ENCODE measurements around the gene STAC2.
"Not testable (repeated sequence)": the region's sequence is repeated elsewhere in the genome, so short reads cannot be mapped to it uniquely, and the experiment has no call there.

Gene STAC2

DNA sequence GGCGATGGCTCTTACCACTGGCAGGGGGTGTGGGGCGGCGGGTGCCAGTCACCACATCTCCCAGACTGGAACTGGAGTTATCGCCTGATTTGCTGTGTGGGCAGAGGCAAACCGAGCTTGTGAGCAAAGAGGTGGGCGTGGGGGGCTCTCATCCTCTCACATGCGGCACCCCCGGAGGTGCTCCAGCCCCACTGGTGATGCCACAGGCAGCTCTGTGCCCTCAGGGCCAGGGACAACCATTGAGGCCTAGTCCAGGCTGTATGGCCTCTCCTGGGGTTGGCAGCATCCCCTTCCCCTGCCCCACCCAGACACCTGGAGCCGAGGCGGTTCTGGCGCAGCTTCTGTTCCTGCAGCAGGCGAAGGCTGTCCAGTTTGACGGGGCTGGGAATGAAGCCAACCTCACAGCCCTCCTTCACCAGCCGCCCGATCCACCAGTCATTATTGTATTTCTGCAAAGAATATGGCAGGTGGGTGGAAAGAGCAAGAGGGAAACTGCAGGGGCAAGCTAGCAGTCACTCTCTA, 39.2 kb downstream of the STAC2 start:
- no peak for DNase-seq

DNA sequence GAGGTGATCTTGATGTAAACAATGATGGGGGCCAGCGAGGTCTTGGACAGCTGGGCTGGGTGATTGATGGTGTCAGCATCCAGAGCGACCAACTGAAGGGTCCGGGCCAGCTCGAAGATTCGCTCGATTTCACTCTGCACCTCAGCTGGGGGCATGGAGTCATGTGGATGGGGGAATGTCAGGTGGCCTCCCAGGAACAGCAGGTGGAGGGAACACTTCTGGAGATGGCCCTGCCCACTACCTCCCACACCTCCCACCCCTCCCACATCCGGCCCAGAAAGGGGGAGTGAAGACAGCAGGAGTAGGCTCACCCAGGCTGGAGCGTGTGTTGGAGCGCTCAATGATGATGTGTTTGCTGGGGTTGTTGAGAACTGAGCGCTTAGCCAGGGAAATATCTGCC, 42.0 kb downstream of the STAC2 start:
- no peak for DNase-seq

DNA sequence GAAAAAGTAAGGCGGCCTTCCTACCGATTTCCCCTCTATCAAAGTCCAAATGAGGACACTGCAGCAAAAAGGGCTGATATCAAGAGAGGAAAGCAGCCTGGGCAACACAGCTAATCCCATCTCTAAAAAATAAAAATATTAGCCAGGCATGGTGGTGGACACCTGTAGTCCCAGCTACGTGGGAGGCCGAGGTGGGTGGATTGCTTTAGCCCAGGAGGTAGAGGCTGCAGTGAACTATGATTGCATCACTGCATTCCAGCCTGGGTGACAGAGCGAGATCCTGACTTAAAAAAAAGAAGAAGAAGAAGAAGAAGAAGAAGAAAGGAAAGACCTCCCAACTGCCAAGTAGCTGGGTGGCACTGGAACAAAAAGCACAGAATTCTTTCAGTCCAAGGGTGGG, 42.7 kb downstream of the STAC2 start:
- DNase-seq, result no peak

DNA sequence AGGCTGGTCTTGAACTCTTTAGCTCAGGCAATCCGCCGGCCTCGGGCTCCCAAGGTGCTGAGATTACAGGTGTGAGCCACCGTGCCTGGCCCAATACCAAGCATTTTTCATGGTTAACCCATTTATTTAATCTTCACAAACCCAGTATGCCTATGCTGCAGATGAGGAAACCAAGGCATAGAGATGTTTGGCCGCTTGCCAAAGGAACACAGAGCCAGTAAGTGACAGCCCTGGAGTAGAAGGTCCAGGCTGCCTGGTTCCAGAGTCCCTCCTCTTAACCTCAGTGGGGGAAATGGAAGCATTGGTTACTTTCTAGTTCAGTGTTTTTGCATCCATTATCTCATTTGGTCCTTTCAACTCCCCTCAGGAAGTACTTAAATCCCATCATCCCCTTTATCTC, 44.4 kb downstream of the STAC2 start:
- DNase-seq, result no peak

DNA sequence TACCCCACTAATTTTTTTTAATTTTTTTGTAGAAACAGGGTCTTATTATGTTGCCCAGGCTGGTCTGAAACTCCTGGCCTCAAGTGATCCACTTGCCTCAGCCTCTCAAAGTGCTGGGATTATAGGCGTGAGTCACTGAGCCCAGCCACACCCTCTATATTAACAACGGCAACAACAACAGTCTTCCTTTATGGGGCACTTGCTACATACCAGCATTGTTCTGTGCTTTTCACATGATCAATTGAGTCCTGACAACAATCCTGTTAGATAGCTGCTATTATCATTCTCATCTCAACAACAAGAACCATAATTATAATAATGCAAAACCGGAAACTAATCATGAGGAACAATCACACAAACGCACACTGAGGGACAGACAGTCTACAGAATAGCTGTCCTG, 47.2 kb downstream of the STAC2 start:
- no peak for DNase-seq

DNA sequence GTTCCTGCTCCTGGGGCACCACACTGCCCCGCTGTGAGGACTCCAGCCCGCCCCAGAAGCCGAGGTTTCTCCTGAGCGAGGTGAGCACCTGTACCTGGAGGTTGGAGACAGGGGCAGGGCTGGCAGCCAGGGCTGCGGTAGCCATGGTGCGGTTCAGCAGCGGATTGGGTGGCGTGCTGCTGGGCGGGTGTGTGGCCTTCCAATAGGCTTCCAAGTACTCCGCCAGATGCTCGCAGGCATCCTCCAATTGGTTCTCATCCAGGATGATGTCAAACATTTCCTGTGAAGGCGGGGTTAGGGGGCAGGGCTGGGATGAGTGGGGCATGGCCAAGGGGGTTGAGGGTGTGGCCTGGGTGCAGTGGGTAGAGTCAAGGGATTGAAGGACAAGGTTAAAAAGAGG, 48.5 kb downstream of the STAC2 start:
- DNase-seq, result no peak

DNA sequence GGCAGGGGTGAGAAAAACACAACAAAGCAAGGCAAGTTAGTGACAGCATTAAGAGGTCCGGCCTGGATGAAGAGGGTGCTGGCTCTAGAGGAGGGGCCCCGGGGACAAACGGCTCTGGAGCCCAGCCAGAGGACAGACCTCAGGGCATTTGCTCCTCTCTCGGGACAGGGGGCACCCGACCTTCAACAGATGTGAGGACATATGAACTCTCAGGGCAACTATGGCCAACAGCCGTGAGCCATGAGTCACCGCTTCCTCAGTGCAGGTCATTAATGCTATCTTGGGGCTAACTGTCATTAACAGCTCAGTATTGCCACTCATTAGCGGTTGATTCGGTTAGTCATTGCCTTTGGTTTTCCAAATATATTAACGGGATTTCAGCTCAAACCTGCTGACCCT, 50.1 kb downstream of the STAC2 start:
- no peak for DNase-seq

DNA sequence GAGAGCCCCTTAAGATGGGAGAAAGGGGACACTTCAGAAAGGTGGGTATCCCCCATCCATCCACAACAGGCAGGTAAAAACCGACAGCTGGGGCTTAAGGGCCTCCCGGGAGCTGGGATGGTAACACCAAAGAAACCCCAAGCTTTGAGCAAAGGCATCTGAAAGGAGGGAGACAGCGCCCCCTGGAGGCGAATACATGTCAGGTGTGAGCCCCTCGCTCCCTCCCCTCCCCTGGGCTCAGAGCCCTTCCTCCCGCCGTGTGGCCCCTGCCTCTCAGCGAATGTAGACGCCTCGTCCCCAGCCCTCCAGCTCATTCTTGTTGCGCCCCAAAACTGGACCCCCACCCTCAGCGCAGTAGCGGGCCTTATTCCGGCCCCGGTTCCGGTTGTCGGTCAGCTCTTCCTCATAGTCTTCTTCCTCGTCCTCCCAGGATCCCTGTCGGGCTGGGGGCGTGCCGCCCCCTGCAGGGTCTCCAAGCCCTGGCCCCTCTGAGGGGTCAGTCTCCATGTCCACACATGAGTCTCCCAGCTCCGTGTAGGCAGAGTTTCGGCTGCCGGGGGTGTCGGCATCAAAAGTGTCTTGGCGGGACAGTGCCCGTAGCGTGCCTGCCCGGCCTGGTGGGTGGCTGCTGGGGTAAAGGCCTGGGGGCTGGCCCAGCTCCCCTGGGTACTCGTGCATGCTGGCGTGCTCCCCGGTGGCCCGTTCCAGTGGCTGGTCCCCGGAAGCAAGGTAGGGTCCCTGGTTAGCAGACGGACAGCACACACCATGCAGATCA, 50.6 kb downstream of the STAC2 start:
- no peak for DNase-seq

DNA sequence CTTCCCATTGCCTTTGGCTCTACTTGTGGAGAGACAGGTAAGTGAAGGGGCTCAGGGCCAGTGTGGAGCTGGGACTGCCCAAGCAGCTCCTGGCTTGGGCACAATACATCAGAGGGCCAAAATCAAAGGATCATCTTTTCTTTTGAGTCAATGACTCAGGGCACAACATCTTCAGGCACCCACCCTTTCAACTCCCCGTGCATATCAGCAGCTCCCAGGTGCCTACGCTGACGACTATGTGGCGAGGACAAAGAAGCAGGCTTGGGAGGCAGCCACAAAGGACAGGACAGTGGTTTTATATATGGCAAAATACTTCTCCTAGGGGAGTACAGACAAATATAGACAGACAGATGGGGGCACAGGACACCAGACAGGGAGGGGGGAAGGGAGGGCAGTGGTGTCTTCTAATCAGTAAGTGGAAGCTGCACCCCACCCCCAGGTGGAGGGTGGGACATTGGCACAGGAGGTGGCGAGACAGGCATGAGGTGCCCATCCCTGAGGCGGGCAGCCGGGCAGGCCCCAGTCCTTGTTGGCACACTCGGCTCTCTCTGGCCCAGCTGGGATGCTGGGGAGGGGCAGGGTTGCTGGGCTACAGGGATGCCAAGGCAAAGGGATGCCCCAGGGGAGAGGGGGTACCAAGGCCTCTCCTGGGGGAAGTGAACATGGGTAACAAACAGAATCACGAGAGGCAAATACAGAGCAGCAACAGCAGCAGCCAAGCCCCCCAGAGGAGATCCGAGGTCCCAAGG, 52.0 kb downstream of the STAC2 start:
- DNase-seq, result no peak

DNA sequence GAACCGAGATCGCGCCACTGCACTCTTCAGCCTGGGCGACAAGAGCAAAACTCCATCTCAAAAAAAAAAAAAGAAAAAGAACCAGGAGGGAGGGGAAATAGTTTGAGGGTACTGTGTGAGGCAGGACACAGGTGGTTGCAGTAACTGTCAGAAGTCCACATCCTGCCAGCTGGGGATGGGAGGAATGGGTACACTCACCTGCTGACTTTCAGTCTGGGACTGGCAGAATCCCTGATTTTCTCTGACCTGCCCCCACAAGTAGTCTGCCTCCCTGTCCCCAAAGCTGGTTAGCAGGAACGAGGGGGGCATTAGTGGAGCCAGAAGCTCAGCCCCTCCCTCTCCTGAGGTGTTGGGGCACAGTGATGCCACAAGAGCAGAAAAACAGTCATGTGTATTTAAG, 52.7 kb downstream of the STAC2 start:
- DNase-seq, result no peak

DNA sequence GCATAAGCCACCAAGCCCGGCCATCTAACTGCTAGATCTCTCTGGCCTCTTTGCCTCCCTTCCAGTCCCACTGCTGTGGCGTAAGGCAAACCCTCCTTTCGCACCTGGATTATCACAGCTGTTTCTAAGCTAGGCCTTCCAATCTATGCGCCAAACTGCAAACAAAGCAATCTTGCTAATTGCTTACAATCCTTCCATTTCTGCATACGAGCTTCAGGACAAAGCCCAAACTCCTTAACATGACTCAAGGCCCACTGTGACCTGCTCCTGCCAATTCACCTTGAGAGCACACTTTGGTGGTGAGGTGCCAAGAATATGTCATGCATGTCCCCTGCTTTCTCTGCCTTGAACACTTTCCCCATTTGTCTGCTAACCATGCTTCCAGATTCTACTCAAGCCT, 53.8 kb downstream of the STAC2 start:
- DNase-seq, result no peak

DNA sequence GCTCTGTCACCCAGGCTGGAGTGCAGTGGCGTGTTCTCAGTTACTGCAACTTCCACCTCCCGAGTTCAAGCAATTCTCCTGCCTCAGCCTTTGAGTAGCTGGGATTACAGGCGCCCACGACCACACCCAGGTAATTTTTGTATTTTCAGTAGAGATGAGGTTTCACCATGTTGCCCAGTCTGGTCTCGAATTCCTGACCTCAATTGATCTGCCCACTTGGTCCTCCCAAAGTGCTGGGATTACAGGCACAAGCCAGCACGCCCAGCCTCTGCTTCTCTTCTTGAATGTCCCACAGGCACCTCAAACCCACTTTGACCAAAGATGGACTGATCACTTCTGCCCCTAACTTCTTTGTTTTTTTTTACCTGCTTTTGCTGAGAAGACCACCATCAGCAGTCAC, 55.2 kb downstream of the STAC2 start:
- DNase-seq, result no peak

DNA sequence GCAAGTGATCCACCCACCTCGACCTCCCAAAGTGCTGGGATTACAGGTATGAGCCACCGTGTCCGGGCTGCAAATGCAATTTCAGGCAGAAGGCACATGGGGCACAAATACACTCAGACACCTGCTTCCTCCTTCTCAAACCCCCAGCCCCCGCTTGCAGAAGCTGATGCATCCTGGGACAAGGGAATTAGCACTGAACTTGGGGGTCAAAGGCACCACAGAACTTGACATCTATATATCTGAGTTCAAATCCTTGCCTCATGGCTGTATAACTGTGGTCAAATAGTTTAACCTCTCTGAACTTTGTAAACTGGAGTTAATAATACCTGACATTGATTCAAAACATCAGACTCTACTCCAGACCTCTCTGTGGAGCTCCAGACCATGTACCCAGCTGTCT, 55.6 kb downstream of the STAC2 start:
- DNase-seq, result no peak

DNA sequence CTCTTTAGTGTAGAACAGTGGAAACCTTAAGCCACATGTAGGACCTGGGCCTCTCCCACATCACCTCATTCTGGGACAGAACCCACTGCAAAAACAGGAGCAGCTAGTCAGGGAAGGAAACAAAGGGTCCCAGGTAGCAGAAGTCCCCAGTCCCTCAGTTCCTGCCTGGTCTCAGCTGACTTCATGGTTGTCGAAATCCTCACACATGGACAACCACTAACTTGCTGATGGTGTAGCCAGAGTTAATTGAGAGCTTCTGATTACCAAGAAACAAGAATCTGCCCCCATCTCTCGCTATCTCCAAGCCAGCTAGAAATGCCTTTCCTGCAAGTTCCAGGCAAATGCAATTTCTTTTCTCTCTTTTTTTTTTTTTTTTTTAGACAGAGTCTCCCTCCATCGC, 56.2 kb downstream of the STAC2 start:
- DNase-seq, result no peak

DNA sequence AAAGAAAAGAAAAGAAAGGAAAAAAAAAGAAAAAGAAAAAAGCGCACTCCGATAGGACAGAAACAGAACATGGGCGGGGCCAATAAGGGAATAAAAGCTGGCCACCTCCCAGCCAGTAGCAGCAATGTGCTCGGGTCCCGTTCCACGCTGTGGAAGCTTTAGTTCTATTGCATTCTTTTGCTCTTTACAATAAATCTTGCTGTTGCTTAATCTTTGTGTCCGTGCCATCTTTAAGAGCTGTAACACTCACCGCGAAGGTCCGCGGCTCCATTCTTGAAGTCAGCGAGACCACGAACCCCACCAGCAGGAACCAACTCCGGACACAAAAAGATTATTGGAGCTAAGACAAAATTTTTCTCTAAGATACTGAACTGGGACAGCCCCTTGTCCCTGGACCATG, 56.6 kb downstream of the STAC2 start:
- DNase-seq, result no peak

DNA sequence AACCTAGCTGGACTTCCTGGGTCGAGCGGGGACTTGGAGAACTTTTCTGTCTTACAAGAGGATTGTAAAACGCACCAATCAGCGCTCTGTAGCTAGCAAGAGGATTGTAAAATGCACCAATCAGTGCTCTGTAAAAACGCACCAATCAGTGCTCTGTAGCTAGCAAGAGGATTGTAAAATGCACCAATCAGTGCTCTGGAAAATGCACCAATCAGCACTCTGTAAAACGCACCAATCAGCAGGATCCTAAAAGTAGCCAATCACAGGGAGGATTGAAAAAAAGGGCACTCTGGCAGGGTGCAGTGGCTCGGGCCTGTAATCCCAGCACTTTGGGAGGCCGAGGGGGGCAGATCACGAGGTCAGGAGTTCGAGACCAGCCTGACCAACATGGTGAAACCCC, 57.2 kb downstream of the STAC2 start:
- not testable (repeated sequence) for DNase-seq

DNA sequence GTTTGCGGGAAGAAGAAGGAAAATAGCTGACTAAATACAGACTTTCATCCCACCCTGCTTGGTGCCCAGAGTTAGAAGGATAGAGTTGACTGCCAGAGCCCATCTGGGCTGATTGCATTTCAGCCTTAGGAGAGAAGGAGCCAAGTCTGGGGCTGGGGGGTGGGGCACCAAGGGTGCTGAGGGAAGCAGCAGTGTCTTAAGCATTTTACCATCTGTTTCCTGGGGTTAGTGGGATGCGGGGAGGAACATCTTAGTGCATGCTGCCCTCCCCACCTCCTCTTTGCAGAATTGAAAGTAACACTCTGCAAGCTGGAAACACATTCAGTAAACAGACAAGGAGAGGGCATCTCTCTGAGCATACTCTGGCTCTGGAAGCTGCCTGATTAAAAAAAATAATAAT, 58.3 kb downstream of the STAC2 start:
- peak; percentile 80 for DNase-seq

DNA sequence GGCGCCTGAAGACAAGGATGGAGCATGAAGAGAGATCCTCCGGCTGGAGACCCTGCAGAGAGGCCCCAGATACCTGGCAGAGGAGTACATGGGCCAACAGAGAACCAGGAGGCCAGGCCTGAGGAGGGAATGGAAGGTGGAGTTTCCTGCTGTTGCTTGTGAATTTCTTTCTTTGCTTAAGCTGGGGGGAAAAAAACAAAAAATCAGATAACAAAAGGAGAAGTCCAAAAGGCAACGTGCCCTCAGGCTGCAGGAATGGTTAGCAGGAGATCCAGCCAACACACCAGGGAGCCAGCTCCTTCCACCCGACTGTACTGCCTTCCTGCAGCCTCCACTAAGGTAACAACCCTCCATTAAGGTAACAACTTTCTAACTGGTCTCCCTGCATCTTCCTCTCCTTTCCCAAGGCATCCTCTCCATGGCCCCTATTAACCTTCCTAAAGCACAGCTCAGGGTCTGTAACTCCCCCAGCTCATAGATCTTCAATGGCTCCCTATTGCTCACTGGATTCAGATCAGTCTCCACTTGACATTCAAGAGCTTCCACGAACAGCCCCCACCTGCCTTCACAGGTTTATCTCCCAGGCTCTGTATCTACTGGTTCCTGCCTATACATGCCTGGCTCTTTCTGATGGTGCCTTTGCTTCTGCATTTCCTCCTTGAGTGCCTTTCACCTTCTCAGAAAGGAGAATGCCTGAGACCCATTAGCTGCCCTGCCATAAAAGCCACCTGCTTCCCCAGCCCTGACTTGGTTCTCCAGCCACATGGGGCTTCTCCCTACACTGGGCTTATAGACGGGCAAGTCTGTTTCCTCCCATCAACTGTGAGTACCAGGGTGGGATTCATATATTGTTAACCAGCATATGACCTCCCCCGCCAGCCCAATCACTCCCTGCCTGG, 59.1 kb downstream of the STAC2 start:
- DNase-seq, result peak; percentile 49

DNA sequence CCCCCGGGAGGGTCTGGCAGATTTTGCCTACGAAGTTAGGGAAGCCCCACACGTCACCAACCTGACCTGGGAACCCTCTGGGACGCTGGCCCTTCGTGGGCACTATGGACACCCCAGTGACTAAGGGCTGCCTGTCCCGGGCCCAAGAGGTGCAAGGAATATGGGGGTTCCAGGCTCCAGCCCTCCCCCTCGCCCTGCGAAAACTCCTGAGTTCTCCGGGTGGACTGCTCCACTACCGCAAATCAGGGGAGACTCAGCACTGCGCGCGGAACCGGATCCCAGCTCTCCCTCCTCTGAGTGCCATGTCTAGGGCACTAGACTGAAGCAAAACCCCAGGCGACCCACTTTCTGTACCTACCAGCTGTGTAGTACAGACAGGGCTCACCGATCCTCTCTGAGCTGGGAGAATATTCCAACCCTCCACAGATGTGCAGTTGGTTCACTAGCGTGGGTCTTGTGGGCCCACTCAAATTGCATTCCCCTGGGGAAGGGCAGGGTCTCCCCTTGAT, 59.9 kb downstream of the STAC2 start, which contains the start of gene ARL5C:
Gene ARL5C (minus strand): TSS at position 321 of the 509 bp plus-strand sequence. CDS start 401 bp downstream, outside the sequence.
- no peak for DNase-seq

DNA sequence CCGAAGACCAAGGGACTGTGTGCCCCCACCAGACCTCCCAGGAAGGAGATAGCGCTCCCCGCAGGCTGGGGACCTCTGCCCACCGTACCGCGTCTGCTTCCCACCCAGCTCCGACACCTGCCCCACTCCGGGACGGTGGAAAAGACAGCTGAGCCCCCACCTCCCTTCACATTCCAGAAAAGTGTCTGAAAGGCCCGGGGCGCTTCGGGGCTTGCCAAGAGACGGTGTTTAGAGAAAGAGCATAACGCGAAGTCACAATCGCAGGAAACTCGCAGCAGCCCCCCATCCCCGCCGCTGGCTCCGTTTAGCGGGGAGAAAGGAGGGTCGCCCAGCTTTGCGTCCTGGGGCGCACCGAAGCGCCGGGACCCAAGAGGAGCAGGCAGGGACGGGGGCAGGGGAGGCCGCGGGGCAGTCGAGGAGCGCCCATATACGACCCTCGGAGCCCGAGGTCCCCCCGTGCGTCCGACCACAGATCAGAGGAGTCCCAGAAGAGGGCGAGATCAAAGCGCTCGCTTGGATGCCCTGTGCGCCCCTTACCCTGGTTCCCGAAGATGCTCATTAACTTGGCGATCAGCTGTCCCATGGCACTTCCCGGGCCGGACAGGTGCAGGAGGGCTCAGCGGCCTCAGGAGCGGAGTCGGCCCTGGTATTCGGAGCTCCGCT, 60.4 kb downstream of the STAC2 start:
- no peak for DNase-seq

DNA sequence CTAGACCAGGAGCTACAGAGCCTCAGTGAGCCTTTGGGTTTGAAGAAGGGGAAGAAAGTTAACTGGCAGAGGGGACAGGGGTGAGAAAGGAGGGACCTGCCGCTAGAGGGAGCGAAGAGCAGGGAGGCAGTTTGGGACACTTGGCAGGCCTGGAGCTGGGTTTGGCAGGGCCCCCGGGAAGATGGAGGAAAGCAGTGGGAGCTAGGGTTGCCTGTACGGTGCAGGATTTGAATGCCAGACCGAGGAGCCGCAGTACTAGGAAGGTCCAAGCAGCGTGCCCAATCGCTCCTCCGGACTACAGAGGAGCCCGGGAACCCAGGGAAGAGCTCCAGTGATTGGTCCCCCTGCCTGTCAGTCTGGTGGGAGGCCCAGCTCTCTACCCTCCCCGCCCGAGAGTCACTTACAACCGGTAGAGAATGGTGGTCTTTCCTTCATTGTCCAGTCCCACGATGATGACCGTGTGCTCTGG, 61.0 kb downstream of the STAC2 start:
- peak; percentile 45 for DNase-seq

DNA sequence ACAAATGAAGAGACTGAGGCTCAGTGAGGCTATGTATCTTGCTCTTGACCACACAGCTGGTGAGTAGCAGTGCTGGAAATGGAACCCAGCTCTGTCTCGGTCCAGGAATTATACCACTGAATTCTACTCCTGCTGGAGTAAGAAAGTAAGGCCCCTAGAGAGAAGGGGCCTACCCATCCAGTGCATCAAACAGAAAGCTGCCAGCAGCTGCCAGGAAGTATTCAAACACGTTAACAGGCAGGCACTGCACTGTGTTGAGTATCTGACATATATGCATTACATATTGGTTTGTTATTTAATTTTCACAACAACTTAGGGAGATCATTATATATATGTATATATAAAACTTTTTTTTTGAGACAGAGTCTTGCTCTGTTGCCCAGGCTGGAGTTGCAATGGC, 63.8 kb downstream of the STAC2 start:
- DNase-seq, result no peak
